HFFc6 (cell line): ENCODE results near the gene HOXC9. TPM values are rescaled to one million over a fixed set of nuclear protein-coding genes. Genes with fewer than 3 reads are reported as not detected.

ENCODE experiments used
- DNase-seq: peaks from one replicate; pipeline ENCODE4 v3.0.0-alpha.2; 2018
- H3K27ac Mint-ChIP-seq: 2 replicates; pipeline ENCODE4 v1.8.0; 2020; ENCODE audit warnings: mild to moderate bottlenecking, mixed read lengths
- H3K27me3 Mint-ChIP-seq: 2 replicates; pipeline ENCODE4 v1.8.0; 2021; ENCODE audit warnings: mild to moderate bottlenecking, moderate library complexity, mixed read lengths; ENCODE audit not compliant: insufficient read depth
- H3K36me3 Mint-ChIP-seq: 2 replicates; pipeline ENCODE4 v1.8.0; 2021; ENCODE audit warnings: low read depth, mixed read lengths
- H3K4me1 Mint-ChIP-seq: 2 replicates; pipeline ENCODE4 v1.8.0; 2020; ENCODE audit warnings: low read depth, mixed read lengths
- H3K4me3 Mint-ChIP-seq: 2 replicates; pipeline ENCODE4 v1.8.0; 2020; ENCODE audit warnings: mild to moderate bottlenecking, moderate library complexity, mixed read lengths
- H3K9me3 Mint-ChIP-seq: 2 replicates; pipeline ENCODE4 v1.8.0; 2020; ENCODE audit warnings: mild to moderate bottlenecking, mixed read lengths
- total RNA-seq, 6 experiments: library from RNA; stranded (reverse); fragmentation: NEBNext Ultra II Directional; extraction: Animal tissue kit (Norgen Biotek cat#: 25700); gene quantifications; 2 replicates in 1 of 6; 3 replicates in 5 of 6; pipeline ENCODE4 v1.2.3, GENCODE V29; 2021
- TF ChIP-seq, protein P1 (sequence below): fragments of 200-600 bp; sonication (generic); IDR thresholded peaks from 2 replicates; pipeline ENCODE4 v1.5.0; 2021; ENCODE audit warnings: antibody characterized with exemption, mild to moderate bottlenecking

HOXC9 gene
- total RNA-seq, 6 experiments from 2014 or later, result 0.17 to 1.5 (median 1.1) TPM

- DNase-seq, result no peak
- Mint-ChIP-seq H3K4me1 (peaks cover 6% of the 10 kb centered on the region), H3K27me3 (peaks cover 74% of the 10 kb centered on the region), H3K4me3 (no peak overlapping the region), H3K36me3 (0 out of 2 replicates have a peak, but pooled peaks cover 5% of the 10 kb centered on the region), H3K27ac (no peak overlapping the region), H3K9me3 (no peaks in the 10 kb centered on the region; the same call in 1 of the 2 replicates)
- TF ChIP-seq, protein P1, sequence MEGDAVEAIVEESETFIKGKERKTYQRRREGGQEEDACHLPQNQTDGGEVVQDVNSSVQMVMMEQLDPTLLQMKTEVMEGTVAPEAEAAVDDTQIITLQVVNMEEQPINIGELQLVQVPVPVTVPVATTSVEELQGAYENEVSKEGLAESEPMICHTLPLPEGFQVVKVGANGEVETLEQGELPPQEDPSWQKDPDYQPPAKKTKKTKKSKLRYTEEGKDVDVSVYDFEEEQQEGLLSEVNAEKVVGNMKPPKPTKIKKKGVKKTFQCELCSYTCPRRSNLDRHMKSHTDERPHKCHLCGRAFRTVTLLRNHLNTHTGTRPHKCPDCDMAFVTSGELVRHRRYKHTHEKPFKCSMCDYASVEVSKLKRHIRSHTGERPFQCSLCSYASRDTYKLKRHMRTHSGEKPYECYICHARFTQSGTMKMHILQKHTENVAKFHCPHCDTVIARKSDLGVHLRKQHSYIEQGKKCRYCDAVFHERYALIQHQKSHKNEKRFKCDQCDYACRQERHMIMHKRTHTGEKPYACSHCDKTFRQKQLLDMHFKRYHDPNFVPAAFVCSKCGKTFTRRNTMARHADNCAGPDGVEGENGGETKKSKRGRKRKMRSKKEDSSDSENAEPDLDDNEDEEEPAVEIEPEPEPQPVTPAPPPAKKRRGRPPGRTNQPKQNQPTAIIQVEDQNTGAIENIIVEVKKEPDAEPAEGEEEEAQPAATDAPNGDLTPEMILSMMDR, result no peak
These were observed 46.9 kb upstream of the HOXC9 start for GRCh38 chr12:53952871-53953734.

DNA sequence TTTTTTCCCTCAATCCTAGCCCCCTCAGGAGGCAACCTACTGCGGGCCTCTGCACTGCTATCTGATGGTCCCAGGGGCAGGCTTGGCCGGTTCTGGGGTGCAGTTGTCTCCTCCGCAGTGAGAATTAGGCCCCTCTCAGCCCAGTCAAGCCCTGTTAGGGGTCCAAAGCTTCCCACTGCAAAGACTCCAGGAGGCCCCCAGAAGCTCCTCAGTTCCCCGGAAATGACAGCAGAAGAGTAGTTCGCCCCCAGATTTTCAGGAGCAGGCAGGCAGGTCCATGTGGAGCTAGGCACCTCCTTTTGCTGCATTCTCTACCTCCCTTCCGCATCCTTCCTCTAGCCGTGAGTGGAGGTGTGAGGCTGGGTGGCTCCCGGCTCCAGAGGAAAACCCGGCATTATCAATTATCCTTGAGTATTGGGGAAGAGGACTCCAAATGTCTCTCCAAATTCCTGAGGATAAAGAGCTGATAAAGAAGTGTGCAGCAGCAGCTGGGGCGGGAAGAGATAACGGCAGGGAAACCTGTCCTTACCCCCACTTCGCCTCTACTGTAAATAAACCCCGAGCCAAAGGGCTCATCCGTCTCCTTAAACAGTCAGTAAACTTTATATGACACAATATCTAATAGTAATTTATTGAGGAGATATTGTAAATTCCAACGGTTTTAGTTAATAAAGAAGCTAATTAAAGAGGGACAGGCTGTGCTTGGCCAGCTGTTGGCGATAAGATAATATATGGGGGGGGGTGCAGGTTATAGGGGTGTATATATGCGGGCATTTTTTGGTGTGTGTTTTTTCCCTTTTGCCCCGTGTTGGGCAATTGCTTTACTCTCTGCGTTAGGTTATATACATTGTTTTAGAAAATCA, 45.9 kb upstream of the HOXC9 start:
- peaks cover 71% of the 10 kb centered on the region for H3K27me3 Mint-ChIP-seq
- no peaks in the 10 kb centered on the region for H3K9me3 Mint-ChIP-seq
- H3K36me3 Mint-ChIP-seq, result 0 out of 2 replicates have a peak, but pooled peaks cover 5% of the 10 kb centered on the region
- TF ChIP-seq, protein P1, result no peak
- no peak for DNase-seq
- no peak overlapping the region for H3K4me3 Mint-ChIP-seq
- peaks cover 6% of the 10 kb centered on the region for H3K4me1 Mint-ChIP-seq
- H3K27ac Mint-ChIP-seq, result no peak overlapping the region

DNA sequence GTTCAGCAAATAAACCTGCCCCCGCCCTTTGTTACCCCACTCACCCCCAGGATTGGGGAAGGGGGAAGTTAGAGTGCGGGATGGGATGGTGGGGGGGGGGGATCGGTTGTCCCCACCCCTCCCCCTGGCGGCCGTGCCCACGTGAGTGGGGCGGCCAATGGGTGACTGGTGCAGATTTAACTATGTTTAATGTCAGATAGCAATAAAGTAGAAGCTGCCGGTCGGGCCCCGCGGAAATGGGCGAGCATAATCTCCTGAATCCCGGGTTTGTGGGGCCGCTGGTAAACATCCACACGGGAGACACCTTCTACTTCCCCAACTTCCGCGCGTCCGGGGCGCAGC, 45.3 kb upstream of the HOXC9 start, which contains the start of gene HOXC12:
TSS of gene HOXC12 (plus strand) at position 210 of the 342 bp plus-strand sequence. CDS start at position 237, 27 bp downstream.
- DNase-seq, result no peak
- H3K9me3 Mint-ChIP-seq, result no peaks in the 10 kb centered on the region
- 0 out of 2 replicates have a peak, but pooled peaks cover 5% of the 10 kb centered on the region for H3K36me3 Mint-ChIP-seq
- no peak within 1 kb of the TSS for H3K27ac Mint-ChIP-seq
- H3K27me3 Mint-ChIP-seq, result peaks cover 71% of the 10 kb centered on the region
- TF ChIP-seq, protein P1, result no peak
- no peak within 1 kb of the TSS for H3K4me3 Mint-ChIP-seq
- H3K4me1 Mint-ChIP-seq, result peaks cover 6% of the 10 kb centered on the region

GRCh38 chr12:53955036-53955775, 44.8 kb upstream of the HOXC9 start:
- TF ChIP-seq, protein P1, result no peak
- Mint-ChIP-seq H3K4me1 (peaks cover 6% of the 10 kb centered on the region), H3K36me3 (0 out of 2 replicates have a peak, but pooled peaks cover 5% of the 10 kb centered on the region), H3K27me3 (peaks cover 71% of the 10 kb centered on the region), H3K27ac (no peak overlapping the region), H3K9me3 (no peaks in the 10 kb centered on the region), H3K4me3 (no peak overlapping the region)
- DNase-seq, result no peak

GRCh38 chr12:53955776-53956250, 44.1 kb upstream of the HOXC9 start:
- DNase-seq, result no peak
- Mint-ChIP-seq H3K36me3 (0 out of 2 replicates have a peak, but pooled peaks cover 5% of the 10 kb centered on the region), H3K27me3 (peaks cover 69% of the 10 kb centered on the region), H3K4me3 (no peak overlapping the region), H3K4me1 (peaks cover 6% of the 10 kb centered on the region), H3K27ac (no peak overlapping the region), H3K9me3 (no peaks in the 10 kb centered on the region)
- TF ChIP-seq, protein P1, result no peak
